ENCODE results near the gene PLEKHM2. TPM values are rescaled to one million over a fixed set of nuclear protein-coding genes. Genes with fewer than 3 reads are reported as not detected.

The PLEKHM2 gene
- polyA plus RNA-seq, 1 donor (not counting 4 experiments of a cell fraction or from before 2014, with no cell fraction given): 30.0 TPM

DNA sequence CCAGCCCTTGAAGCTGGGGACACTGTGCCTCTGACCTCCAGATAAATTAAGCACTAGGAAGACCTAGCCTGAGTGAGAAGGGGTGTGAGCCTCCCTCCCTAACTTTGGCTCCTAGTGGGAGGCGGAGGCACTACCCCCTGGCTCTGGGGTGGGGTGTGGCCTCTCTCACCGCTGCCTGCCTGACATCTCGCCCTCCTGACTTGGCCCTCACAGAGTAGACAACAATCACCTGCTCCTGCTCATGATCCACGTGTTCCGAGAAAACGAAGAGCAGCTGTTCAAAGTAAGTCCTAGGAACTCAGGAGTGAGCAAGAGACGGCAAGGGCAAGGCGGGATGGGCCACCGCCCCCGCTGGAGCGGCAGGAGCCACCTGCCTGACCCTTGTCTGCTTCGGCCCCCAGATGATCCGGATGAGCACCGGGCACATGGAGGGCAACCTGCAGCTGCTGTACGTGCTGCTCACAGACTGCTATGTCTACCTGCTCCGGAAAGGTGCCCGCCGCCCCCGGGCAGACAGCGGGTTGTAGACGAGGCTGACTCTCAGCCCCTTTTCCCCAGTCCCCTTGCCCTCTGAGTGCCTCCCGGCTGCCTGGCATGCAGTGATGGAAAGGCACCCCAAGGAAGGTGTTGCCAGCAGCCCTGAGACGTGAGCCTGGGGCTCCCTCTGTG lies 43.9 kb downstream of the PLEKHM2 start:
- TF ChIP-seq, protein P1, sequence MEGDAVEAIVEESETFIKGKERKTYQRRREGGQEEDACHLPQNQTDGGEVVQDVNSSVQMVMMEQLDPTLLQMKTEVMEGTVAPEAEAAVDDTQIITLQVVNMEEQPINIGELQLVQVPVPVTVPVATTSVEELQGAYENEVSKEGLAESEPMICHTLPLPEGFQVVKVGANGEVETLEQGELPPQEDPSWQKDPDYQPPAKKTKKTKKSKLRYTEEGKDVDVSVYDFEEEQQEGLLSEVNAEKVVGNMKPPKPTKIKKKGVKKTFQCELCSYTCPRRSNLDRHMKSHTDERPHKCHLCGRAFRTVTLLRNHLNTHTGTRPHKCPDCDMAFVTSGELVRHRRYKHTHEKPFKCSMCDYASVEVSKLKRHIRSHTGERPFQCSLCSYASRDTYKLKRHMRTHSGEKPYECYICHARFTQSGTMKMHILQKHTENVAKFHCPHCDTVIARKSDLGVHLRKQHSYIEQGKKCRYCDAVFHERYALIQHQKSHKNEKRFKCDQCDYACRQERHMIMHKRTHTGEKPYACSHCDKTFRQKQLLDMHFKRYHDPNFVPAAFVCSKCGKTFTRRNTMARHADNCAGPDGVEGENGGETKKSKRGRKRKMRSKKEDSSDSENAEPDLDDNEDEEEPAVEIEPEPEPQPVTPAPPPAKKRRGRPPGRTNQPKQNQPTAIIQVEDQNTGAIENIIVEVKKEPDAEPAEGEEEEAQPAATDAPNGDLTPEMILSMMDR (optimal IDR thresholded peaks at IDR 0.05 in 1 of 3, IDR thresholded peaks at IDR 0.05 in 1 of 3, conservative IDR thresholded peaks at IDR 0.05 in 1 of 3; ENCODE audit: extremely low read depth in 1 of 3, insufficient read depth in 2 of 3, low read length in 3 of 3): no peak
- no peak for TF ChIP-seq EZH2 (IDR thresholded peaks at IDR 0.05; ENCODE audit: low read length)
- Histone ChIP-seq H3K4me3 (ENCODE audit: control insufficient read depth in 2 of 3, extremely low read depth in 1 of 3, insufficient read depth in 2 of 3, low read depth in 1 of 3, low read length in 3 of 3) (no peak overlapping the region), H2AFZ (ENCODE audit: control insufficient read depth, low read length) (no peak overlapping the region), H3K9ac (ENCODE audit: control insufficient read depth, extremely low read depth, insufficient read depth, low read length) (no peak overlapping the region), H3K9me1 (ENCODE audit: control insufficient read depth, extremely low read depth, insufficient read depth, low read length) (no peaks in the 10 kb centered on the region), H4K20me1 (ENCODE audit: control insufficient read depth, extremely low read depth, insufficient read depth, low read length) (no peaks in the 10 kb centered on the region), H3K36me3 (ENCODE audit: control insufficient read depth in 2 of 2, extremely low read depth in 1 of 2, insufficient read depth in 2 of 2, low read length in 2 of 2) (peaks cover 41 to 60% of the 10 kb centered on the region in 2 experiments), H3K4me1 (ENCODE audit: control insufficient read depth, extremely low read depth, insufficient read depth, low read length) (no peaks in the 10 kb centered on the region), H3K4me2 (ENCODE audit: control insufficient read depth, extremely low read depth, insufficient read depth, low read depth, low read length) (no peak overlapping the region), H3K79me2 (ENCODE audit: control insufficient read depth, insufficient read depth, low read length) (no peaks in the 10 kb centered on the region), H3K27me3 (ENCODE audit: control insufficient read depth, extremely low read depth, insufficient read depth, low read length) (no peaks in the 10 kb centered on the region), H3K9me3 (ENCODE audit: control insufficient read depth, low read depth, low read length) (no peaks in the 10 kb centered on the region), H3K27ac (ENCODE audit: control insufficient read depth, insufficient read depth, low read length) (no peak overlapping the region)
- no peak for FAIRE-seq
- dilution Hi-C loops (cut with MboI; ENCODE audit: extremely low pct_ligation_motif_present, low sequenced_read_pairs): no loop called here
- no peak for DNase-seq (ENCODE audit: low read depth, low spot score)

DNA sequence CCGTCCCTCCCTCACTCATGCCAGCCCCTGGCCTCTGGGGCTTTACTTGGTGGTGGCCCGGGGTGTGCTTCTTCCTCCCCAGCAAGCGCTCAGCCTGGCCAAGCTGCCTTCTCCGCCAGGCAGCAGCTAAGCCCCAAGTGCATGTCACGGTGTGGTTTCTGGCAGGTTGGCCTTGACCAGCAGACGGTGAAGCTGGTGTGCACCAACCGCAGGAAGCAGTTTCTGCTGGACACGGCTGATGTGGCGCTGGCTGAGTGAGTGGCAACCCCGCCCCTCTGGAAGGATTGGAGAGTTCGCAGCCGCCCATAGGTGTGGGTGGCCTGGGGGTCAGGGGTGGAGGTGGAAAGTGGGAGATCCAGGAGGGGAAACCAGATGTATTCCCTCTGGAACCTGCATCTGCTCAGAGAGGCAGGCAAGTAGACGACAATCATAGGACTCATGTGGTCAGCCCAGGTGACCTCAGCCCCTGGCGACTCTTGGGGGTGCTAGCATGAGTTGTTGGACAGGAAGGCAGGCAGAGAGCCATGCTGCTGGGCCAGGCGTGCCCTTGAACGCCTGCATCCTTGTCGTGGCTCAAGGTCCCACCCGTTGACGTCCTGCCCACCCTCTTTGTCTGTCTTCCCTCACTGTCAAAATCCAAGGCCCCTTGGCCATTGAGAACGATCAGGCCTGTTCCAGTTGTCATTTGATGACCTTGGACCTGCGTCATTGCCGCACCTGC lies 45.0 kb downstream of the PLEKHM2 start:
- Histone ChIP-seq H3K27ac (ENCODE audit: control insufficient read depth, insufficient read depth, low read length) (no peak overlapping the region), H2AFZ (ENCODE audit: control insufficient read depth, low read length) (no peak overlapping the region), H3K4me1 (ENCODE audit: control insufficient read depth, extremely low read depth, insufficient read depth, low read length) (no peaks in the 10 kb centered on the region), H3K27me3 (ENCODE audit: control insufficient read depth, extremely low read depth, insufficient read depth, low read length) (no peaks in the 10 kb centered on the region), H3K4me3 (ENCODE audit: control insufficient read depth in 2 of 3, extremely low read depth in 1 of 3, insufficient read depth in 2 of 3, low read depth in 1 of 3, low read length in 3 of 3) (no peak overlapping the region), H4K20me1 (ENCODE audit: control insufficient read depth, extremely low read depth, insufficient read depth, low read length) (no peaks in the 10 kb centered on the region), H3K9me3 (ENCODE audit: control insufficient read depth, low read depth, low read length) (no peaks in the 10 kb centered on the region), H3K9ac (ENCODE audit: control insufficient read depth, extremely low read depth, insufficient read depth, low read length) (no peak overlapping the region), H3K36me3 (ENCODE audit: control insufficient read depth in 2 of 2, extremely low read depth in 1 of 2, insufficient read depth in 2 of 2, low read length in 2 of 2) (peaks cover 46 to 58% of the 10 kb centered on the region in 2 experiments), H3K9me1 (ENCODE audit: control insufficient read depth, extremely low read depth, insufficient read depth, low read length) (no peaks in the 10 kb centered on the region), H3K79me2 (ENCODE audit: control insufficient read depth, insufficient read depth, low read length) (no peaks in the 10 kb centered on the region), H3K4me2 (ENCODE audit: control insufficient read depth, extremely low read depth, insufficient read depth, low read depth, low read length) (no peak overlapping the region)
- dilution Hi-C loops (cut with MboI; ENCODE audit: extremely low pct_ligation_motif_present, low sequenced_read_pairs): no loop called here
- DNase-seq (ENCODE audit: low read depth, low spot score) (no peak), FAIRE-seq (no peak)
- no peak for TF ChIP-seq EZH2 (IDR thresholded peaks at IDR 0.05; ENCODE audit: low read length)
- TF ChIP-seq, protein P1 (optimal IDR thresholded peaks at IDR 0.05 in 1 of 3, IDR thresholded peaks at IDR 0.05 in 1 of 3, conservative IDR thresholded peaks at IDR 0.05 in 1 of 3; ENCODE audit: extremely low read depth in 1 of 3, insufficient read depth in 2 of 3, low read length in 3 of 3): no peak

Measured in keratinocyte (primary cell).